PFSK-1 (cell line): ENCODE measurements around the gene INPP5A.

Experiments used
- FOXP2 ChIP-seq: optimal IDR thresholded peaks from 2 replicates; pipeline ENCODE3; 2011; ENCODE audit warnings: borderline replicate concordance, control low read depth, inconsistent platforms; ENCODE audit not compliant: insufficient read depth; ENCODE audit errors: extremely low read length, extremely low read depth
- POLR2AphosphoS5 ChIP-seq: IDR thresholded peaks from 2 replicates; pipeline ENCODE4 v1.6.1; 2012; ENCODE audit warnings: low read depth, mild to moderate bottlenecking, control low read depth, low read length, moderate library complexity
- REST ChIP-seq, 2 experiments: IDR thresholded peaks; 2 replicates each; pipeline versions ENCODE4 v1.6.1 to v1.8.0; 2011 to 2012; ENCODE audit warnings: low read depth in 2 of 2, low read length in 2 of 2, control low read depth in 1 of 2, inconsistent platforms in 1 of 2, mild to moderate bottlenecking in 1 of 2, moderate library complexity in 1 of 2; ENCODE audit not compliant: insufficient read depth in 1 of 2
- SIN3A ChIP-seq: IDR thresholded peaks from 2 replicates; pipeline ENCODE4 v1.6.1; 2012; ENCODE audit warnings: mild to moderate bottlenecking, low read length, moderate library complexity, borderline replicate concordance; ENCODE audit not compliant: insufficient read depth
- TAF1 ChIP-seq: IDR thresholded peaks from 2 replicates; pipeline ENCODE4 v1.6.1; 2012; ENCODE audit warnings: low read length, control low read depth, borderline replicate concordance; ENCODE audit not compliant: insufficient read depth

Gene INPP5A

GRCh38 chr10:132698761-132699391, 161.3 kb downstream of the INPP5A start:
- TF ChIP-seq REST (IDR thresholded peaks at IDR 0.05; ENCODE audit: insufficient read depth in 1 of 2, low read depth in 2 of 2, low read length in 2 of 2) = no peak
- TF ChIP-seq POLR2AphosphoS5 = no peak

DNA sequence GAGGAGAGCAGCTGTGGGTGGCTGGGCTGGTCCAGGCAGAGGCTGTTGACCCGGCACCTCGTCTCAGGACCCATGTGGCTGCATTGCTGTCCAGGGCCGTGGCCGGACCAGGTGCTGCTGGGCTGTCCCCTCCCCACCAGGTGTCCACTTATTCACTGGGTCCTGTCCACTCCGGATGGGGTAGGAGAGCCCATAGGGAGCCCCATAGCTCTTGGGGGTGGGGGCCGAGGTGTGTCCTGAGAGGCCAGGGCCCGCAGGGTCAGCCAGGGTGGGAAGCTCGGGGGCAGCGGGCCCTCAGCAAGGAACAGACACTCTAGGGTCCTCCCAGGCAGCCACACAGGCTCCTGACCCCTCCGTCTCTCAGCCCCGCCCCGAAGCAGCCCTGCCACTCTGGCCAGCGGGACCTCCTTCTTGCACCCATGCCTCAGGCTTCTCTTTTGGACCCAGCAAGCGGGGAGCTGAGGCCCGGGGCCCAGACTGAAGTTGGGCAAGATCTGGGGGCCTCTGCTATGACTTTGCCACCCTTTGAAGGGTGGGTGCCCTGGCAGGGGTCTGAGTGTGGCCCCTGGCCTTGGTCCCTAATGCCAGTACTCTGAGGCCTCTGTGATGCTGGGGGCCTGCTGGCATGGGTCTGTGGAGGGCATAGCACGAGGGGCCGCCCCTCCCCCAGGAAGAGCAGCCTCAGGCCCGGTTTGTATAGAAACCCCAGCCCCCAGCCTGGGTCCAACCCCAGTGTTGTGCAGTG, 162.0 kb downstream of the INPP5A start:
- TF ChIP-seq POLR2AphosphoS5 (no peak), REST (IDR thresholded peaks at IDR 0.05; ENCODE audit: insufficient read depth in 1 of 2, low read depth in 2 of 2, low read length in 2 of 2) (no peak)

- no peak for TF ChIP-seq POLR2AphosphoS5
- TF ChIP-seq FOXP2 = no peak
- TF ChIP-seq SIN3A = no peak
- no peak for TF ChIP-seq TAF1
- no peak for TF ChIP-seq REST (IDR thresholded peaks at IDR 0.05; ENCODE audit: insufficient read depth in 1 of 2, low read depth in 2 of 2, low read length in 2 of 2)
Measured at GRCh38 chr10:132700156-132701098, 162.8 kb downstream of the INPP5A start.

- no peak for TF ChIP-seq SIN3A
- no peak for TF ChIP-seq REST (IDR thresholded peaks at IDR 0.05; ENCODE audit: insufficient read depth in 1 of 2, low read depth in 2 of 2, low read length in 2 of 2)
- TF ChIP-seq TAF1 = no peak
- no peak for TF ChIP-seq FOXP2
- TF ChIP-seq POLR2AphosphoS5 = no peak
Measured at GRCh38 chr10:132701099-132701845, 163.7 kb downstream of the INPP5A start.
